ENCODE results near the gene KRT80.

KRT80 gene

GRCh38 chr12:52228931-52229330 lies 37.1 kb upstream of the KRT80 start:
- DNase-seq = no peak

GRCh38 chr12:52228366-52228765 lies 36.6 kb upstream of the KRT80 start:
- no peak for DNase-seq

- DNase-seq = no peak
These were observed 35.9 kb upstream of the KRT80 start for GRCh38 chr12:52227606-52228166.

- no peak for DNase-seq
These were observed 34.6 kb upstream of the KRT80 start for GRCh38 chr12:52226446-52226845.

- no peak for DNase-seq
These were observed 33.9 kb upstream of the KRT80 start for GRCh38 chr12:52225752-52226151.

- DNase-seq = no peak
These were observed 32.3 kb upstream of the KRT80 start for GRCh38 chr12:52224151-52224550.

- no peak for DNase-seq
These were observed 31.7 kb upstream of the KRT80 start for GRCh38 chr12:52223406-52224039.

- no peak for DNase-seq
These were observed 30.9 kb upstream of the KRT80 start for GRCh38 chr12:52222692-52223091.

GRCh38 chr12:52221912-52222457 lies 30.2 kb upstream of the KRT80 start:
- peak; percentile 81 for DNase-seq

GRCh38 chr12:52221070-52221781 lies 29.4 kb upstream of the KRT80 start:
- no peak for DNase-seq

- DNase-seq = no peak
These were observed 28.7 kb upstream of the KRT80 start for GRCh38 chr12:52220477-52220876.

GRCh38 chr12:52218001-52218400 lies 26.2 kb upstream of the KRT80 start:
- no peak for DNase-seq

GRCh38 chr12:52217223-52217622 lies 25.4 kb upstream of the KRT80 start:
- DNase-seq = no peak

- DNase-seq = no peak
These were observed 25.0 kb upstream of the KRT80 start for GRCh38 chr12:52216807-52217206.

GRCh38 chr12:52216100-52216499 lies 24.3 kb upstream of the KRT80 start:
- DNase-seq = no peak

GRCh38 chr12:52215587-52216031 lies 23.8 kb upstream of the KRT80 start:
- DNase-seq = no peak

GRCh38 chr12:52214421-52214802 lies 22.6 kb upstream of the KRT80 start:
- no peak for DNase-seq

GRCh38 chr12:52213564-52214420 lies 22.0 kb upstream of the KRT80 start:
- peak; percentile 58 for DNase-seq

- no peak for DNase-seq
These were observed 21.1 kb upstream of the KRT80 start for GRCh38 chr12:52212701-52213563.

- no peak for DNase-seq
These were observed 20.1 kb upstream of the KRT80 start for GRCh38 chr12:52211716-52212585.
